HepG2 (cell line): ENCODE results near the gene C12orf56. TPM values are rescaled to one million over a fixed set of nuclear protein-coding genes. Genes with fewer than 3 reads are reported as not detected.

Experiments
- ATAC-seq: fragments of 200-7000 bp; cut with Tn5 transposase; 3 replicates; pipeline ENCODE4 v1.9.1; 2020; ENCODE audit warnings: mild to moderate bottlenecking, moderate library complexity
- BruUV-seq: library from RNA; stranded (reverse); fragments of 400-500 nt; replicated peaks from 2 replicates; lab custom pipeline; 2021; lab: Mats Ljungman, UMichigan
- CTCF ChIA-PET: fragments of 300-600 bp; formaldehyde crosslinking; extraction: SDS; loops from one replicate; lab custom pipeline; 2021; ENCODE audit warnings: low total read pairs, inconsistent platforms, low intra/inter-chr PET ratio; lab: Yijun Ruan, JAX
- POLR2A ChIA-PET: fragments of 350-600 bp; sonication (Branson Sonifier 250); formaldehyde crosslinking; loops from one replicate; lab custom pipeline; 2020; ENCODE audit warnings: antibody characterized with exemption, inconsistent platforms; lab: Yijun Ruan, JAX
- DNase-seq: peaks from one replicate; pipeline ENCODE4 v3.0.0-alpha.2; 2015; ENCODE audit warnings: low spot score
- FAIRE-seq: peaks from 3 replicates; lab custom pipeline; 2011; peaks lifted over from hg19 to GRCh38; lab: Jason Lieb, UNC
- H2AFZ ChIP-seq: one replicate; pipeline ENCODE4 v1.6.1; 2011; ENCODE audit warnings: low read length, inconsistent platforms
- H3K27ac ChIP-seq: fragments of 300-600 bp; 3 replicates; pipeline ENCODE4 v1.8.0; 2011; ENCODE audit warnings: mixed run types, mild to moderate bottlenecking, mixed read lengths, low read length, inconsistent platforms; ENCODE audit not compliant: insufficient read depth; ENCODE audit errors: extremely low read length
- H3K27me3 ChIP-seq, 2 experiments: fragments of 200-600 bp in 1 of 2; 2 replicates in 1 of 2; 3 replicates in 1 of 2; pipeline versions ENCODE4 v1.6.0 to v1.8.0; 2011; ENCODE audit warnings: low read length in 2 of 2, mild to moderate bottlenecking in 2 of 2, moderate library complexity in 2 of 2, inconsistent platforms in 1 of 2; ENCODE audit not compliant: insufficient read depth in 2 of 2, control insufficient read depth in 1 of 2
- H3K36me3 ChIP-seq, 2 experiments: fragments of 200-600 bp in 1 of 2; replicated peaks in 1 of 2; 2 replicates in 1 of 2; 3 replicates in 1 of 2; pipeline versions ENCODE4 v1.5.1 to v1.8.0; 2011; ENCODE audit warnings: low read length in 2 of 2, inconsistent platforms in 1 of 2; ENCODE audit not compliant: insufficient read depth in 2 of 2, control insufficient read depth in 1 of 2
- H3K4me1 ChIP-seq: 2 replicates; pipeline ENCODE4 v1.5.1; 2012; ENCODE audit warnings: low read length, inconsistent platforms; ENCODE audit not compliant: insufficient read depth
- H3K4me2 ChIP-seq: 2 replicates; pipeline ENCODE4 v1.6.0; 2011; ENCODE audit warnings: low read depth, low read length, inconsistent platforms
- H3K4me3 ChIP-seq, 3 experiments: fragments of 200-600 bp in 1 of 3; sonication (generic), shearing (Covaris generic) in 1 of 3; replicated peaks in 1 of 3; 2 replicates each; pipeline ENCODE4 v1.5.1; 2011 to 2016; ENCODE audit warnings: low read length in 3 of 3, inconsistent platforms in 2 of 3, low read depth in 2 of 3, mild to moderate bottlenecking in 2 of 3, control low read depth in 1 of 3, mixed read lengths in 1 of 3; ENCODE audit not compliant: insufficient read depth in 1 of 3
- H3K79me2 ChIP-seq: one replicate; pipeline ENCODE4 v1.6.1; 2011; ENCODE audit warnings: low read length, inconsistent platforms; ENCODE audit not compliant: insufficient read depth
- H3K9ac ChIP-seq: 2 replicates; pipeline ENCODE4 v1.6.0; 2011; ENCODE audit warnings: mild to moderate bottlenecking, low read depth, low read length, inconsistent platforms; ENCODE audit not compliant: insufficient read depth
- H3K9me3 ChIP-seq: 2 replicates; pipeline ENCODE4 v1.5.1; 2012; ENCODE audit warnings: mild to moderate bottlenecking, low read length
- H4K20me1 ChIP-seq: 2 replicates; pipeline ENCODE4 v1.6.0; 2011; ENCODE audit warnings: inconsistent platforms, mild to moderate bottlenecking, low read length, moderate library complexity; ENCODE audit not compliant: insufficient read depth
- ASH2L ChIP-seq: fragments of 300-600, 200-600 bp; sonication (generic); IDR thresholded peaks from 2 replicates; pipeline ENCODE4 v1.7.0; 2017; ENCODE audit warnings: low read depth, mild to moderate bottlenecking, moderate library complexity, mixed read lengths, low read length; ENCODE audit not compliant: insufficient read length
- CBX2 ChIP-seq, 2 experiments: fragments of 200-600 bp in 1 of 2; sonication (generic); formaldehyde crosslinking in 1 of 2; IDR thresholded peaks; 2 replicates each; pipeline versions ENCODE4 v1.7.0 to v1.8.1; 2018 to 2022; ENCODE audit warnings: low read depth in 2 of 2, low read length in 1 of 2, mild to moderate bottlenecking in 1 of 2, missing genetic modification reagents in 1 of 2
- FOXA1 ChIP-seq, 2 experiments: fragments of 450-650 bp in 1 of 2; sonication (generic) in 1 of 2; formaldehyde crosslinking in 1 of 2; IDR thresholded peaks; 2 replicates each; pipeline versions ENCODE4 v1.4.0 to v1.6.1; 2016 to 2020; ENCODE audit warnings: missing genetic modification reagents in 1 of 2
- KMT2B ChIP-seq: IDR thresholded peaks from 2 replicates; pipeline ENCODE4 v1.6.1; 2016; ENCODE audit warnings: missing genetic modification reagents, missing compliant biosample characterization
- MXD4 ChIP-seq: IDR thresholded peaks from 2 replicates; pipeline ENCODE4 v1.6.1; 2016; ENCODE audit warnings: mild to moderate bottlenecking, missing biosample characterization, missing genetic modification reagents
- NFE2L2 ChIP-seq: fragments of 150-350 bp; IDR thresholded peaks from 2 replicates; pipeline ENCODE4 v1.6.1; 2014; ENCODE audit warnings: low read length
- PTBP1 ChIP-seq: fragments of 200-400 bp; formaldehyde crosslinking; IDR thresholded peaks from 2 replicates; pipeline ENCODE4 v1.6.1; 2018; ENCODE audit warnings: low read length, low read depth; ENCODE audit not compliant: poor library complexity, severe bottlenecking
- RBM39 ChIP-seq: fragments of 200-400 bp; formaldehyde crosslinking; IDR thresholded peaks from one replicate; pipeline ENCODE4 v1.6.1; 2018; ENCODE audit warnings: antibody characterized with exemption, mild to moderate bottlenecking, low read depth, low read length; ENCODE audit not compliant: poor library complexity, severe bottlenecking
- TBL1XR1 ChIP-seq: fragments of 150-350 bp; IDR thresholded peaks from 2 replicates; pipeline ENCODE4 v1.6.1; 2014; ENCODE audit warnings: borderline replicate concordance, low read length; ENCODE audit not compliant: partially characterized antibody
- TBX3 ChIP-seq: fragments of 450-650 bp; IDR thresholded peaks from 2 replicates; pipeline ENCODE4 v1.6.1; 2017; ENCODE audit warnings: antibody characterized with exemption, mild to moderate bottlenecking, inconsistent platforms, borderline replicate concordance
- TMF1 ChIP-seq: sonication (generic); formaldehyde crosslinking; IDR thresholded peaks from 2 replicates; pipeline ENCODE4 v1.8.1; 2022; ENCODE audit warnings: low read depth, missing genetic modification reagents
- ZFP36 ChIP-seq: fragments of 150-350 bp; IDR thresholded peaks from 2 replicates; pipeline ENCODE4 v1.6.1; 2018; ENCODE audit warnings: borderline replicate concordance, low read length, low read depth; ENCODE audit not compliant: partially characterized antibody
- ZFP62 ChIP-seq: sonication (generic); formaldehyde crosslinking; IDR thresholded peaks from 2 replicates; pipeline ENCODE4 v1.4.0; 2020; ENCODE audit warnings: missing genetic modification reagents
- ZNF552 ChIP-seq: sonication (generic); formaldehyde crosslinking; IDR thresholded peaks from 2 replicates; pipeline ENCODE4 v1.9.0; 2022; ENCODE audit warnings: missing genetic modification reagents, mild to moderate bottlenecking, borderline replicate concordance
- WGBS: methylation state at CpG from one replicate; pipeline ENCODE4 v1.1.6; 2017; ENCODE audit warnings: low lambda C conversion rate; 5-methylcytosine and 5-hydroxymethylcytosine counted together
- in situ Hi-C: cut with HindIII; loops from 2 replicates; pipeline ENCODE4 v1.10.0; 2017; ENCODE audit warnings: low pct_unique_long_range_greater_than_20kb; ENCODE audit not compliant: extremely low pct_ligation_motif_present
- intact Hi-C: fragments of 100-400 bp; cut with micrococcal nuclease; formaldehyde crosslinking; loops from one replicate; pipeline ENCODE4 v1.10.0; 2022; ENCODE audit not compliant: unreplicated experiment
- polyA plus RNA-seq, 8 experiments: library from polyadenylated mRNA; depleted of rRNA in 3 of 8; stranded (reverse) in 7 of 8; unstranded in 1 of 8; fragments of >200 nt; fragmentation: Illumina TruSeq in 4 of 8; extraction: Trizol in 4 of 8; gene quantifications; 2 replicates each; pipeline versions ENCODE4 v1.2.1 to v1.2.3, GENCODE V29; 2011 to 2016; ENCODE audit warnings: low read depth in 4 of 8, missing spikeins in 1 of 8, mixed read lengths in 1 of 8; ENCODE audit not compliant: insufficient read depth in 1 of 8
- total RNA-seq, 5 experiments: library from RNA; depleted of rRNA; stranded (reverse); fragments of >200 nt; fragmentation: Illumina TruSeq; extraction: Trizol; gene quantifications; 2 replicates each; pipeline ENCODE4 v1.2.3, GENCODE V29; 2016; ENCODE audit warnings: low read depth in 1 of 5
- TF ChIP-seq, protein P1 (sequence below): sonication (generic); formaldehyde crosslinking; IDR thresholded peaks from 2 replicates; pipeline ENCODE4 v1.4.0; 2020; ENCODE audit warnings: missing genetic modification reagents
- TF ChIP-seq, protein P2 (sequence below): sonication (generic); formaldehyde crosslinking; IDR thresholded peaks from 2 replicates; pipeline ENCODE4 v1.5.1; 2020; ENCODE audit warnings: mild to moderate bottlenecking, missing genetic modification reagents

Gene C12orf56
- total and polyA plus RNA-seq, 2 of the 13 experiments (the other 11 are each of a cell fraction or from before 2014, with no cell fraction given), result 0.07 TPM; not detected in 1

DNA sequence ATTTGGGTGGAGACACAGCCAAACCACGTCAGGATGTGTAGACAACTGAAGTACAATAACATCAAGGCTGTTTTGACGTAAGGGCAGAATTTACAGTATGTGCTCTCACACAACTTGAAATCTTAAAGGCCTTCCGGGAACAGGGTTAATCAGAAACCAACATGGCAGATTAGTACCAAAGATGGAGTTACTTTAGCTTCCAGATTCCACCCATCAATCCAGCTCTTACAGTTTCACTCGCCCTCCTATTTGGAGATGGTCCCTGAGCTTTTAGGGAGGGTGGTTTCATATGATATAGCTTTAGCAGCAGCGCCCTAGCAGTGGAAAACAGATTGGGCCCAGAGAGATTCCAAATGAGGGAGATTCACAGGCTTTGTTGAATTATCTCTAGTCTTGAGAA is 11.6 kb upstream of the C12orf56 start (continued):
- TF ChIP-seq, protein P1, sequence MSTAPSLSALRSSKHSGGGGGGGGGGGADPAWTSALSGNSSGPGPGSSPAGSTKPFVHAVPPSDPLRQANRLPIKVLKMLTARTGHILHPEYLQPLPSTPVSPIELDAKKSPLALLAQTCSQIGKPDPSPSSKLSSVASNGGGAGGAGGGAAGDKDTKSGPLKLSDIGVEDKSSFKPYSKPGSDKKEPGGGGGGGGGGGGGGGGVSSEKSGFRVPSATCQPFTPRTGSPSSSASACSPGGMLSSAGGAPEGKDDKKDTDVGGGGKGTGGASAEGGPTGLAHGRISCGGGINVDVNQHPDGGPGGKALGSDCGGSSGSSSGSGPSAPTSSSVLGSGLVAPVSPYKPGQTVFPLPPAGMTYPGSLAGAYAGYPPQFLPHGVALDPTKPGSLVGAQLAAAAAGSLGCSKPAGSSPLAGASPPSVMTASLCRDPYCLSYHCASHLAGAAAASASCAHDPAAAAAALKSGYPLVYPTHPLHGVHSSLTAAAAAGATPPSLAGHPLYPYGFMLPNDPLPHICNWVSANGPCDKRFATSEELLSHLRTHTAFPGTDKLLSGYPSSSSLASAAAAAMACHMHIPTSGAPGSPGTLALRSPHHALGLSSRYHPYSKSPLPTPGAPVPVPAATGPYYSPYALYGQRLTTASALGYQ, result no peak
- TF ChIP-seq RBM39 (no peak), TBX3 (no peak), ASH2L (no peak), TMF1 (no peak), MXD4 (no peak)
- TF ChIP-seq, protein P2, sequence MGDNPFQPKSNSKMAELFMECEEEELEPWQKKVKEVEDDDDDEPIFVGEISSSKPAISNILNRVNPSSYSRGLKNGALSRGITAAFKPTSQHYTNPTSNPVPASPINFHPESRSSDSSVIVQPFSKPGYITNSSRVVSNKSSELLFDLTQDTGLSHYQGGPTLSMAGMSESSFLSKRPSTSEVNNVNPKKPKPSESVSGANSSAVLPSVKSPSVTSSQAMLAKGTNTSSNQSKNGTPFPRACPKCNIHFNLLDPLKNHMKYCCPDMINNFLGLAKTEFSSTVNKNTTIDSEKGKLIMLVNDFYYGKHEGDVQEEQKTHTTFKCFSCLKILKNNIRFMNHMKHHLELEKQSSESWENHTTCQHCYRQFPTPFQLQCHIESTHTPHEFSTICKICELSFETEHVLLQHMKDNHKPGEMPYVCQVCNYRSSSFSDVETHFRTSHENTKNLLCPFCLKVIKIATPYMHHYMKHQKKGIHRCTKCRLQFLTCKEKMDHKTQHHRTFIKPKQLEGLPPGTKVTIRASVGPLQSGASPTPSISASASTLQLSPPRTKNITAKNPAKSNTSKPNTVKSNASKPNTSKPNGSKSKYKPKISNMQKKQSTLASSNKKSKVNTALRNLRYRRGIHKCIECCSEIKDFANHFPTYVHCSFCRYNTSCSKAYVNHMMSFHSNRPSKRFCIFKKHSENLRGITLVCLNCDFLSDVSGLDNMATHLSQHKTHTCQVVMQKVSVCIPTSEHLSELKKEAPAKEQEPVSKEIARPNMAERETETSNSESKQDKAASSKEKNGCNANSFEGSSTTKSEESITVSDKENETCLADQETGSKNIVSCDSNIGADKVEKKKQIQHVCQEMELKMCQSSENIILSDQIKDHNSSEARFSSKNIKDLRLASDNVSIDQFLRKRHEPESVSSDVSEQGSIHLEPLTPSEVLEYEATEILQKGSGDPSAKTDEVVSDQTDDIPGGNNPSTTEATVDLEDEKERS (CRISPR knock-in tag), result no peak

DNA sequence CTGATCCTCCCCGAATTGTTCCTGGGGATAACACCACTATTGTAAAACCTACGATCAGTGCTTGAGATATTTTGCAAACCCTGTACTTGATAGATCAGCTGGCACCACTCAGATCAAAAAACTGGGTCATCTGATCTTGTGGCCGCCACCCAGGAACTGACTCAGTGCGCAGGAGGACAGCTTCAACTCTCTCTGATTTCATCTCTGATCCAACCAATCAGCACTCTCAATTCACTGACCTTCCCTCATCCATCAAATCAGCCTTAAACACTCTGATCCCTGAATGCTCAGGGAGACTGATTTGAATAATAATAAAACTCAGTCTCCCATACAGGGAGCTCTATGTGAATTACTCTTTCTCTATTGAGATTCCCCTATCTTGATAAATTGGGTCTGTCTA is 9.5 kb upstream of the C12orf56 start:
- POLR2A ChIA-PET, result no interaction called here
- H3K27me3 ChIP-seq, result no peaks in the 10 kb centered on the region; a peak in 1 of 5 replicates
- no peak overlapping the region for H3K9ac ChIP-seq
- H3K4me1 ChIP-seq, result peaks cover 12% of the 10 kb centered on the region
- DNase-seq (no peak), FAIRE-seq (no peak), ATAC-seq (no peak)
- no peak overlapping the region for H3K4me3 ChIP-seq
- no peaks in the 10 kb centered on the region for H3K36me3 ChIP-seq
- no peak overlapping the region for H2AFZ ChIP-seq
- in situ Hi-C loops (no loop called here), intact Hi-C loops (loop anchor here (5.0 to 10.0 kb wide), 2 partner anchors 318 to 765 kb away; partner anchors contain the start of gene LEMD3)
- H3K27ac ChIP-seq, result no peak overlapping the region
- H3K4me2 ChIP-seq, result no peak overlapping the region
- WGBS, result 52% methylated on average over 4 of the region's 4 CpGs
- H4K20me1 ChIP-seq, result no peaks in the 10 kb centered on the region
- CTCF ChIA-PET, result no interaction called here
- H3K9me3 ChIP-seq, result no peaks in the 10 kb centered on the region
- no TSS peak for BruUV-seq
- H3K79me2 ChIP-seq, result peaks cover 2% of the 10 kb centered on the region
- no peak for TF ChIP-seq ZNF552 (CRISPR knock-in tag)
- no peak for TF ChIP-seq PTBP1
- TF ChIP-seq TBX3, result no peak
- no peak for TF ChIP-seq KMT2B
- TF ChIP-seq NFE2L2, result no peak
- no peak for TF ChIP-seq ZFP36
- no peak for TF ChIP-seq ZFP62
- TF ChIP-seq FOXA1 (IDR thresholded peaks at IDR 0.05), result no peak
- TF ChIP-seq FOXA1 (CRISPR knock-in tag; IDR thresholded peaks at IDR 0.05), result no peak
- no peak for TF ChIP-seq TBL1XR1
- TF ChIP-seq CBX2 (IDR thresholded peaks at IDR 0.05; ENCODE audit: low read depth, low read length), result no peak
- TF ChIP-seq CBX2 (CRISPR knock-in tag; IDR thresholded peaks at IDR 0.05; ENCODE audit: low read depth), result no peak
